ENCODE measurements around the gene GPR157. TPM values are rescaled to one million over a fixed set of nuclear protein-coding genes. Genes with fewer than 3 reads are reported as not detected.
A peak's percentile ranks its signal among the peaks of the same experiment; 100 is the strongest.

The GPR157 gene
- total RNA-seq, 4 donors from 2014 or later = 6.4 to 14.3 (median 9.8) TPM

- in situ Hi-C loops (cut with MboI; ENCODE audit: low pct_ligation_motif_present in 1 of 4, low pct_unique_long_range_greater_than_20kb in 1 of 4, low sequenced_read_pairs in 3 of 4) = no loop called here
- Histone ChIP-seq H3K27me3 (no peaks in the 10 kb centered on the region), H3K4me1 (peaks cover 3 to 38% (median 9%) of the 10 kb centered on the region in 4 donors), H3K4me3 (no peak overlapping the region), H3K36me3 (no peaks in the 10 kb centered on the region), H3K27ac (no peak overlapping the region), H3K9me3 (no peaks in the 10 kb centered on the region)
- intact Hi-C loops (cut with DNase I; ENCODE audit: low total_unique reads) = no loop called here
- TF ChIP-seq EP300 (IDR thresholded peaks at IDR 0.05; ENCODE audit: low read depth) (no peak), POLR2A (IDR thresholded peaks at IDR 0.05) (no peak), CTCF (IDR thresholded peaks at IDR 0.05) (no peak), POLR2AphosphoS5 (IDR thresholded peaks at IDR 0.05) (no peak)
- DNase-seq = no peak
- 42 to 68% methylated on average over 3 to 9 of the region's 9 CpGs for WGBS, 2 donors (ENCODE audit: low coverage in 1 of 2)
Measured at GRCh38 chr1:9078015-9078751, 50.7 kb downstream of the GPR157 start.

GRCh38 chr1:9075022-9075421, 53.9 kb downstream of the GPR157 start:
- intact Hi-C loops (cut with DNase I; ENCODE audit: low total_unique reads) = no loop called here
- in situ Hi-C loops (cut with MboI; ENCODE audit: low pct_ligation_motif_present in 1 of 4, low pct_unique_long_range_greater_than_20kb in 1 of 4, low sequenced_read_pairs in 3 of 4) = no loop called here
- Histone ChIP-seq H3K4me1 (peaks cover 9 to 38% (median 12%) of the 10 kb centered on the region in 4 donors), H3K27me3 (no peaks in the 10 kb centered on the region), H3K9me3 (no peaks in the 10 kb centered on the region), H3K4me3 (no peak overlapping the region), H3K36me3 (no peaks in the 10 kb centered on the region), H3K27ac (peak overlapping the region in 2 of 4 donors; percentile 2 to 40)
- WGBS, 2 donors (ENCODE audit: low coverage in 1 of 2) = 20 to 37% methylated on average over 2 to 5 of the region's 5 CpGs
- DNase-seq = no peak
- TF ChIP-seq POLR2AphosphoS5 (IDR thresholded peaks at IDR 0.05) (peak in 1 of 3 donors; percentile 53), CTCF (IDR thresholded peaks at IDR 0.05) (no peak)

- H3K27me3 ChIP-seq = no peaks in the 10 kb centered on the region
- no peak overlapping the region for H3K4me3 ChIP-seq
- in situ Hi-C loops (cut with MboI; ENCODE audit: low pct_ligation_motif_present in 1 of 4, low pct_unique_long_range_greater_than_20kb in 1 of 4, low sequenced_read_pairs in 3 of 4) = no loop called here
- peaks cover 14 to 41% (median 17%) of the 10 kb centered on the region in 4 donors for H3K4me1 ChIP-seq
- no peaks in the 10 kb centered on the region for H3K9me3 ChIP-seq
- no peak for DNase-seq
- H3K27ac ChIP-seq = peak overlapping the region in 1 of 4 donors; percentile 19
- intact Hi-C loops (cut with DNase I; ENCODE audit: low total_unique reads) = no loop called here
- 60 to 83% methylated on average over 1 to 3 of the region's 3 CpGs for WGBS, 2 donors (ENCODE audit: low coverage in 1 of 2)
- H3K36me3 ChIP-seq = no peaks in the 10 kb centered on the region
- TF ChIP-seq CTCF (IDR thresholded peaks at IDR 0.05) = no peak
- TF ChIP-seq POLR2AphosphoS5 (IDR thresholded peaks at IDR 0.05) = no peak
- no peak for TF ChIP-seq EP300 (IDR thresholded peaks at IDR 0.05; ENCODE audit: low read depth)
Measured at GRCh38 chr1:9073143-9073542, 55.8 kb downstream of the GPR157 start.

- intact Hi-C loops (cut with DNase I; ENCODE audit: low total_unique reads) (no loop called here), in situ Hi-C loops (cut with MboI; ENCODE audit: low pct_ligation_motif_present in 1 of 4, low pct_unique_long_range_greater_than_20kb in 1 of 4, low sequenced_read_pairs in 3 of 4) (no loop called here)
- no peak for TF ChIP-seq POLR2AphosphoS5 (IDR thresholded peaks at IDR 0.05)
- no peak for TF ChIP-seq POLR2A (IDR thresholded peaks at IDR 0.05)
- TF ChIP-seq CTCF (IDR thresholded peaks at IDR 0.05) = no peak
- TF ChIP-seq EP300 (IDR thresholded peaks at IDR 0.05; ENCODE audit: low read depth) = no peak
- Histone ChIP-seq H3K27ac (peak overlapping the region in 1 of 4 donors; percentile 80), H3K4me3 (no peak overlapping the region), H3K9me3 (no peaks in the 10 kb centered on the region), H3K4me1 (peaks cover 14 to 36% (median 17%) of the 10 kb centered on the region in 4 donors), H3K27me3 (no peaks in the 10 kb centered on the region), H3K36me3 (no peaks in the 10 kb centered on the region)
- no peak for DNase-seq
- WGBS, 2 donors (ENCODE audit: low coverage in 1 of 2) = 92% methylated on average over 24 of the region's 50 CpGs; no CpG with 5 or more reads in 1 of the 2 donors
Measured at GRCh38 chr1:9071554-9072235, 57.2 kb downstream of the GPR157 start.

Measured in transverse colon (tissue), 4 donors.